Stromal cell of bone marrow (primary cell): ENCODE results near the gene TBX4.
"Not testable (repeated sequence)": the region's sequence is repeated elsewhere in the genome, so short reads cannot be mapped to it uniquely, and the experiment has no call there.

ENCODE experiments used
- DNase-seq: peaks from one replicate; pipeline ENCODE4 v3.0.0-alpha.2; 2012; ENCODE audit warnings: low read depth

The TBX4 gene

DNA sequence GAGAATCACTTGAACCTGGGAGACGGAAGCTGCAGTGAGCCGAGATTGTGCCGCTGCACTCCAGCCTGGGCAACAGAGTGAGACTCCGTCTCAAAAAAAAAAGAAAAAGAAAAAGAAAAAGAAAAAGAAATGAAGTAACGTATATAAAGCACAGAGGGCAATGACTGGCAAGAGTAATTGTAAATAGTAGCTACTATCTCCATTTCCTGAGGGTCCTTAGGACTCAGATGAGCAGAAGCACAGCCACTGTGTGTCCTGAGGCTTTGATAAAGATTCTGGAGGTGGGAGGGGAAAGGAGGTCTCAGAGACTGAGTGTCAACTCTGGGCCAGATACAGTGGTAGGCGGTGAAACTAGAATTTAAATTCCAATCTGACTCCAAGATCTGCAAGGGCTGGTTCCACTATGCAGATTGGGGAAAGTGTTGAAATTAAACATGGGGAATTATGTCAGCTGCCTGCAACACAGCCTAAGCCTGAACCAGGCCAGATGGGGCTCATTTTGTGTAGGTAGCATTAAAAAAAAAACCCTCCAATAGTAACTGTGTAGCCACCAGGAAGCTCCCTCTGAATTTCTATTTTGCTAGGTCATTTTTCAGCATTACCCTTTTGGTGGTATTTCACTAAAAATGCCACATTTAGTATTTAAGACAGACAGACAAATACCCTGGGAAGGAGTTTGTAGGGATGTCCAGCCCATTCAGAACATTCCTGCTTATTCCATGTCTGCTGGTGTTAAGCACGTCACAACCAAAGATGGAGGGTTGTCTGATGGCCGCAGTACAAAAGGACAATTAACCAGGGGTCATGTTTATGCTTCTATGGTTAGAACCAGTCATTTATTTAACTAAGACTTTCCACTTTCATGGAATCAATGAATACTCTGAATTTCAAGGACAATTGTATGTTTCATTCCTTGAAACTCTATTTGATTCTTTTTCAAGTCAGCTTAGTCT, 46.1 kb downstream of the TBX4 start:
- DNase-seq: no peak

DNA sequence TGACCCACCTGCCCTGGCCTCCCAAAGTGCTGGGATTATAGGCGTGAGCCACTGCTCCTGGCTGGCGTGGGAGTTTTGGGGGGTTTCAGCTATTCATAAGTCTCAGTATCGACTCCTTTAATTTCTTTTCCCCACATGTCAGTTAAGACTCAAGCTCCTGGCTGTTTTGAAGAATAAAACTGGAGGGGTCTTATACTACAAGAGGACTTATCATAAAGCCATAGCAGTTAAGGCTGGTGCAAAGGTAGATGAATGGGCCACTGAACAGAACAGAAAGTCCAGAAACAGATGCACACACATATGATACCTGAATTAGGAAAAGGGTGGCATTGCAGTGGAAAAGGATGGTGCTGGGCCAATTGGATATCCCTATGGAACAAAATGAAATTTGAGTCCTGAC, 47.4 kb downstream of the TBX4 start:
- DNase-seq: no peak

DNA sequence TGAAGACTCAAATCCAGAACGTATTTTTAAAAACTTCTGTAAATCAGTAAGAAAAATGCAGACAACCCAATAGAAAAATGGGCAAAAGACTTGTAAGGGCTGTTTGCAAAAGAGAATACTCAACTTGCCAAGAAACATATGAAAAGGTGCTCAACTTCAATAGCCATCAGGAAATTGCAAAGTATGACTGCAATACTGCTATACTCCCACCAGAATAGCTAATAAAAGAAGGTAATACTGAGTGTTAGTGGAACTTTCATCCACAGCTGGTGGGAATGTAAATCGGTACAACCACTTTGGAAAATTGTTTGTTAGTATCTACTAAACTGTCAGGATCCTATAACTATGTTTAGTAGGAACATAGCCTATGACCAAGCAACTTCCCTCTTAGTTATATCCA, 48.1 kb downstream of the TBX4 start:
- DNase-seq: no peak

DNA sequence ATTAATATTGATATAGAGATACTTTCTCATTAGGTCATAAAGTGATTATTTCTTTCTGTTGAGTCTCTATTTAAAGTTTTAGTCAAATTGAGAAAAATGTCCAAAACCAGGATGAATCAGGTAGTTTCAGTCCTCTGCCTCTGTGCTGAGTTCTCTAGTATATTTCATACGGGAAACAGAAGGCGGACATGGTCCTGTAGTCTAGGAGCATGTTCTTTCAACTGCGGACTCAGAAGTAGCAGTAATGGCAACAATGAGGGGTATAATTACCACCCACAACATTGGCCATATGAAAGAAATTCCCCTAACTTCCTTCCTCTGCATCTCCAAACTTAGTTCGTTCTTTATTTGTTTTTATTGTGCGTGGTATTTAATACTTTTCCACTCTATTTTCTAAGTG, 50.1 kb downstream of the TBX4 start:
- DNase-seq: no peak

DNA sequence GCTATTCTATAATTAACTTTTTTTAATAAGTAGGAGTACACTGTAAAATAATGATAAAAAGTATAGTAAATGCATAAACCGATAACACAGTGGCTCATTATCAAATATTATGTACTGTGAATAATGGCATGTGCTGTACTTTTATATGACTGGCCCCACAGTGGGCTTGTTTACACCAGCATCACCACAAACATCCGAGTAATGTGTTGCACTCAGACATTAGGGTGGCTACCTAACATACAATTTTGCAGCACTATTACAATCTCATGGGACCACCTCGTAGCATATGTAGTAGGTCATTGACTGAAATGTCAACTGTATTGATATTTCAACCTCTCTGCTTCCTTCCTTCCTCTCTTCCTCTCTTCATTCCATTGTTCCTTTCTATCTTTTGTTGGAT, 51.7 kb downstream of the TBX4 start:
- no peak for DNase-seq

DNA sequence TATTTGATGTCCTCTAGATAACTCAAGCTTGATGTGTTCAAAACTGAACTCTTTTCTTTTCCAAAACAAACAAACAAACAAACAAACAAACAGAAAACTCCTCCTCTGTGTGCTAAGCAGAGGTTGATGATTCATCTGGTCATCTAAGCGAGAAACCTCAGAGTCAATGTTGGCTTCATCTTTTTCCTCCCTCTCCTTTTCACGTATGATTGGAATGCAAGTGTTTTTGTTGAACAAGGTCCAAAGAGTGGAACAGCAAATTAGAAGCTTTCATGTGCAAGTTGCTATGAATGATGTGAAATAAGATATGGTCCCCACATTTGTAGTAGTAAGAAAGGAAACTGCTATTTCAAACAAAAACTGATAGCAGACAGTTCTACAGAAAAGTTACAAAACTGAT, 52.5 kb downstream of the TBX4 start:
- peak; percentile 67 for DNase-seq

DNA sequence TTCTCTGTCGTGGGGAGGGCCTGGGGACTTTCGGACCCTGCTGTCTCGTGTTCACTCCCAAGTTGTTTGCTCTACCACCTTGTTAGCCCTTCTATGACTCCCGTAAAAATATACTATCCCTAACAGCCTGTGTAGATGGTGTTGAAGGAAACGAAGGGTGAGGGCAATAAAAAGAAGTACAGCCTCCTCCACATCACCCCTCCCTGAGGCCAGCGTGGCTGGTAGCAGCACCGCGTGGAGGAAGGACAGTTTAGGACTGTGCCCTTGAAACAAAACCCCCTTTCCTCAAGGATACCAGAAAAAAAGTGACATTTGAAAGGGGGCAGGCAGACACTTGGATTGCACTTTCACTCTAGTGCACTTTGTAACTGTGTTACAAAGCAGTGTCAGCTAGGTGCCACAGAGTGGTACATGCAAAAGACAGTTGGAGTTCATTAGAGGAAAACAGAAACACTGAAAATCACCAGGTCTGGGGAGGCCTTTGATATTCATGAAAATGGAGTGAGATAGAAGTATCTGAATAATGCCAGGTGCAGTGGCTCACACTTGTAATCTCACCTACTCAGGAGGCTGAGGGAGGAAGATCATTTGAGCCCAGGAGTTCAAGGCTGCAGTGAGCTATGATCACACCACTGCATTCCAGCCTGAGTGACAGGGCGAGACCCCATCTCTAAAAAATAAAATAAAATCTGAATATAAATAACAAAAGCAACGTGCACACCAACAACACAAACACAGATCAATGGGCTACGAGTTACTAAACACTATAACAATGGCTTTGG, 53.8 kb downstream of the TBX4 start:
- DNase-seq: no peak

DNA sequence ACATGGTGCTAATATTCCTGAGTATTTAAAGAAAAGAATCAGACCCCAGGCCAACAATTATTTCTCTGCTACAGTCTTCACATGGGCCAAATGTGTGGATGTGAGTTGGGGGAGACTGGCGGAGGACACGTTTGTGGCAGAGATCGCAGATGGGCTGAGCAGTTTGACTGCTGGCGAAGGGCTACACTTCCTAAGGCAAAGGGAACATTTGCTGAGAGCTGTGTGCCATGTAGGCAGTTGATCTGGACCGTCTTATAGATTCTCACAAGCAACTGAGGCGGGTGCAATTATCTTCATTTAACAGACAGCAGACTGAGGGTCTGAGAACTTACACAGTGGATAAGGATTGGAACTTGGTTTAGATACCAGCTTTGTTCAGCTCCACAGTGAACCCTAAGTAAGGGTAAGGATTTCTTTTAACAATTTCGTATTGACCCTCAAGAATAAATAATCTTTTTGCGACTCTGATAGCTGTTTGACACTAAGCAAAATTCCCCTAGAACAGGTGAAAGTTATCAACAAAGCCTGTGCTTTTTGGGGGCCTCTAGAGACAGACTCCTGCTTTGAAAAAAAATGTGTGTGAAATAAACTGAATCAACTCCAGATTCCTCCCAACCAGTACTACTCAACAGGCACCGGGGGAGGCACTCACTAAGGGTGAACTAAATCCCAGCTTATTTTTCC, 55.3 kb downstream of the TBX4 start:
- DNase-seq: no peak

DNA sequence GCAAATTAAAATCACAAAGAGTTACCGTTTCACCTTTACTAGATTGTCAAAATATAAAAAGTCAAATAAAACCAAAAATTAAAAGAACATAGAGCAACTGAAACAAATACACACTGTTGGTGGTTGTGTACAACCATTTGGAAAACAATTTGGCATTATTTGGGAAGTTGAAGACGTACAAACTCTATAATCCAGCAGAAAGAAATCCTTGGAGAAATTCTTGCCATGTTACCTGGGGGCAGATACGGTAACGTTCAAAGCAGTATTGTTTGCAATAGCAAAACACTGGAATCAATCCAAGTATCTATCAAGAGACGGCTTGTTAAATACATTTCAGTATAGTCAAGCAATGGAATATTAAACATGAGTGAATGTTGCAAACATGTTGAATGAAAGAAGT, 56.7 kb downstream of the TBX4 start:
- no peak for DNase-seq

DNA sequence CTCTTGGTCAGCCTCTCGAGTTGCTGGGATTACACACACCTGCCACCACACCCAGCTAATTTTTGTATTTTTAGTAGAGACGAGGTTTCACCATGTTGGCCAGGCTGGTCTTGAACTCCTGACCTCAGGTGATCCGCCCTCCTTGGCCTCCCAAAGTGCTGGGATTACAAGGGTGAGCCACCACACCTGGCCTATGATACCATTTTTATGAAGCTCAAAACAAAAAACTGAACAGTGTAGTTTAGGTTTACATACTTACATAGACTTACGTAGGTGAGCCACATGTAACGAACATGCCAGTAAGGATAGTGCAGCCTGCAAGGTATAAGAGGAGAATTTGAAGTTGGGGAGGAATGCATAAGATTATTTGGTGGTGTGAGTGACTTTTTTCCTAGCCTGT, 57.2 kb downstream of the TBX4 start:
- DNase-seq: not testable (repeated sequence)

DNA sequence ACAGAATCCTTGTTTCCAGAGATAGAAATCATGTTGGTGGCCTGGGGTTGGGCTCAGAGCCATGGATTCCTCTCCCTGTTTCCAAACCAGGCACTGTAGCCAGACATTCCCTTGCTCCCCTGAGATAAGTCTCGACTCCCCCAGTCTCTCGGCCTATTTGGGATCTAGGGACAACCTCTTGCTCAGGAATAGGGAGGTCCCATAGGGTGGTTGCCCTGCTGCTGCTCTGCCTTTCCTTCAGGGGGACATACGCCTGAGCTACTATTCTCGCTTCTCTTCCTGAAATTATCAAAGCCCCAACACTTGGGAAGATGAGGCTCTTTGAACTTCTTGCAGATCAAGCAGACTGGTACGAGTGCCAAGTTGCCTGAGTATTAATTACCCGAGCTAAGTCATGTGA, 58.0 kb downstream of the TBX4 start:
- no peak for DNase-seq

DNA sequence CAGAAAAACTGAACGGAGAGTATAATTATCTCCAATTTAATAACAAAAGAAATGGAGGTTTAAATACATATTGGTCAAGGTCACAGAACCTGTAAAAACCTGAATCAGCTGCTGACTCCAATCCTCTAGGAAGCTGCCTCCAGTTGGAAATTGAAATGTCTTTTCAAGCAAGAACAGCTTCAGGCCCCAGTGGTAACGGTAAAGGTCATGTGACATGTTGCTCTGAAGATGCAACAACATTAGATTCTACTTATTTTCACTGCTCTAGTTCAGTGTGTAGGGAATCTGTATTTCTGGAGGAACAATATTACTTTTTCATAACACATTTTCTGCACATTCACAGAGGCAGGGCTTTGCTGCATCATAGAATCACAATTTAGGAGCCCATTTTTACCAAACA, 58.8 kb downstream of the TBX4 start:
- no peak for DNase-seq

DNA sequence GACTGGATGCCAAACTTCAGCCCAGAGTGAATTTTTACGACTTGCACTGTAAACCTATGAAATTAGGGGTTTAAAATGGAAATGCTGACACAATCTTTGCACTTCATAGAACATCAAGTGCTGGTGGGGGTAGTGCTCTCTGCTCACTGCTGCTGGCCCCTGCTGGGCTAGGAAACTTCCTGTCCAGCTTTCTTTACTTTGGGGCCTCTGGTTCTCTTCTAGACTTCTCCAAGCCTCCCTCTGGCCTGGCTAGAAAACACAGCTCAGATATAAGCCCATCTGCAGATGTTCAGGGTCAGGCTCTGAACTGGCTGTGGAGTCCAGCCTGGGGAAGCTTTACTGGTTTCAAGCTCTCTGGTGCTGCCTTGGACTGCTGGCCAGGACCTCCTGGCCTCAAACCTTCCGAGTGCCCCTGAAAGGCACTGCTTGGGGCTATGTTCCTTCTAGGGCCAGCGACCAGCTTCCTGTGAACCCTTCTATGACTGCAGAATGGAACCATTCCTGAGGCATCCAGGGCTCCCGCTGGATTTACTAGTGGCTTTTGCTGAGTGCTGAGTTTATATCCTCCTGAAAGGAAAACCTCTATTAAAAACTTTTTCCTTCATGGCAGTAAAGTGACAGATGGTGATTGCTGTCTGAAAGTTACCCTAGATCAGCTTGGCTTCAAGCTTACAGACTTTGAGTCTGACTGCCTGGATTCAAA, 59.4 kb downstream of the TBX4 start:
- no peak for DNase-seq

DNA sequence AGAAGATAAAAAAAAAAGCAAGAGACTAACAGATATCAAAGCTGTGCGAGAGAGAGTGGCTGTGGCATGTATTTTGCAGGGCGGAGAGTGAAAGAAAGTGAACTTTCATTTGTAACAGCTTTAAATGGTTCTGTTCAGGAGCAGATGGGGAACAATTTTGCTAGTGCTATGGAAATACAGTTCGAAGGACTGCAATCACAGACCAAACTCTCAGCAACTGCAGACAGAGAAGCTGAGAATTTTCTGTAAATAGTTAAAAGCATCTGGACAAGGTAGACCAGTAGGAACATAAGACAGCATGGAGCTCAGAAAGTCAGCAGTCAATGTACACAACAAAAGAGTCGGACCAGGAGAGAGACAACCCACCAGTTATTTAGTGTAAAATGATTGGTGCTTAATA, 62.3 kb downstream of the TBX4 start:
- no peak for DNase-seq

DNA sequence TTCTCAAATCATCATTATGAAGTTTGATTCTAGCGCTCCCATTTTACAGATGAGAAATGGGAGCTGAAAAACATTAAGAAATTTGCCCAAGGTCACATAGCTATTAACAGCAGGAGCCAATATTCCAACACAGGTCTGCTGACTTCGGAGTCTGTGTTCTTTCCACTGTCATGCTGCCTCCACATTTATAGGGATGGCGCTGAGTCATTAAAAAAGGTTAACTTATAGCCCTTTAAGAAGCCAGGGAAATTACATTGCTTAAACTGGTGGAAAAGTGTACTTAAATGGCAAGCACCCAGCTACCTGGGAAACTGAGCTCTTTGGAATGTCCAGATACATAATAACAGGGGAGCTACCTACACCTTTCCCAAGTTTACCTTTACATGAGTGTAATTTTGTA, 65.0 kb downstream of the TBX4 start:
- DNase-seq: no peak

DNA sequence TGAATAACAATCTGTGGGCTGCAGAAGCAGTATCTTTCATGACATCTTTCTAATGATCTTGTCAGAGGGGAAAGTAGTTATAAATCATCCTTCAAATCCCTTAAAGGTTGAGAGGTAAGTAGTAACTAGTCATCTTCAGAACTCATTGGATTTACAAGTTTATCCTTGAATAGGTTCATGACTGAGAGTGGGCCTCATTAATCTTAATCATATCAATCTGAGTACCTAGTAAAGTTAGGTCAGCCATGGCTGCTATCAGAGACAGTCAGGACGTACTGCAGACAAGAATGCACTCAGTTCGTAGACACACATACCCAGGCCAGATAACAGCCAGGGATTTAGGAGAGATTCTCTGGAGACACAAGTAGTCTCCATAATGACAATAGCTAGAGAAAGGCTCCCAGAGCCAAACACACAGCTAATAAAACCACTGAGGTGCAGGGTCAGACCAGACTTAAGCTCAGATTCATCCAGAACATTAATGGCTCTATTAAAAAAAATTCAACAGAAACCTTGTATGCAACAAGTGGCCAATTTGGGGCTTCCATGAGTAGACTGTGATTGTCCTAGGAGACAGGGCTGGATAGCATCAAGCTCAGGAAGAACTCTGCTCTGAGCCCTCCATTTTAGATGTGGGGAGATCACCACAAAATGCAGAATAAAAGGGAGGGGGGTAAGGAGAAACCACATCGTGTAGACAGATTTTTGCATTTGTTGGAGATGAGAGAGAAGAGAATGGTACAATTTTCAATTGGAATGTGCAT, 65.8 kb downstream of the TBX4 start:
- no peak for DNase-seq

DNA sequence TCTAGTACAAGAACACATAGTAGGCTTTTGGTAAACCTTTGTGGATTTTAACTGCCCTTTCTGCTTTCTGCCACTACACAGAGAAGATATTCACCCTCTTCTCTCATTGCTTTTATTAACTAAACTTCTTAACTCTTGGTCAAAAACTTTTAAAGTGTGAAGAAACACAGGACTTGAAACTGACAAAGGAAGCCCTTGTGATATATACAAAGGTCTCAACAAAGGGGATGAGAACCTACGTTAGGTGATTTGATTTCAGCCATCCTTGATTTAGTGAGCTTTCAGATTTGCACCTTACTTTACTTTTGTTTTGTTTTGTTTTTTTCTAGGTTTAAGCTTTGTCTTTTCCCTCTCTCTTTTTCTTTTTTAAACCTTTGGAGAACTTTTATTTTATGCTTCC, 66.9 kb downstream of the TBX4 start:
- no peak for DNase-seq

DNA sequence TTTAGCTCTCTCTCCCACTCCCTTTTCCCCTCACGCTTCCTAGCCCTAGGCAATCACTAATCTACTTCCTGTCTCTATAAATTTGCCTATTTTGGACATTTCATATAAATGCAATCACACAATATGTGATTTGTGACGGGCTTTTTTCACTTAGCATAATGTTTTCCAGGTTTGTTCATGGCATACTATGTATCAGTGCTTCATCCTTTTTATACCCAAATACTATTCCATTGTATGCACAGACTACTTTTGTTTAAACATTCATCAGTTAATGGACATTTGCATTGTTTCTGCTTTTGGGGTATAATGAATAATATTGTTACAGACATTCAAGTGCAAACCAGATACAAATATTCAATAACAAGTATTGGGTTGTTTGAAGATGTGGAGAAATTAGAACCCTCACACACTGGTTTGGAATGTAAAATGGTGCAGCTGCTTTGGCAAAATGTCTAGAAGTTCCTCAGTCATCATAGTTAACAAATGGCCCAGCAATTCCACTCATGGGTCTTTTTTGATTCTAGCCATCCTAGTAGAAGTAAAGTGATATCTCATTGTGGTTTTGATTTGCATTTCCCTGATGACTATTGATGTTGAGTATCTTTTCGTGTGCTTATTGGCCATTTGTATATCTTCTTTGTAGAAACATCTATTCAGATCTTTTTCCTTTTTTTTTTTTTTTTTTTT, 67.7 kb downstream of the TBX4 start:
- DNase-seq: no peak

DNA sequence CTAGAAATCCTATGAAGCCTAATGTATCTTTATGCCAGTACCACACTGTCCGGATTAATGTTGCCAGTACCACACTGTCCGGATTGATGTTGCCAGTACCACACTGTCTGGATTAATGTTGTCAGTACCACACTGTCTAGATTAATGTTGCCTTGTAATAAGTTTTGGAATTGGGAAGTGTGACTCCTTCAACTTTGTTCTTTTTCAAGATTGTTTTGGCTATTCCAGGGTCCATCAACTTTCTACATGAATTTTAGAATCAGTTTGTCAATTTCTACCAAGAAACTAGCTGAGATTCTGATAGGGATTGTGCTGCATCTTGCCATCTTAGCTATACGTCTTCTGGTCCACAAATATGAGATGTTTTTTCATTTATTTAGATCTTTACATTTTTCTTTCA, 68.7 kb downstream of the TBX4 start:
- DNase-seq: no peak

DNA sequence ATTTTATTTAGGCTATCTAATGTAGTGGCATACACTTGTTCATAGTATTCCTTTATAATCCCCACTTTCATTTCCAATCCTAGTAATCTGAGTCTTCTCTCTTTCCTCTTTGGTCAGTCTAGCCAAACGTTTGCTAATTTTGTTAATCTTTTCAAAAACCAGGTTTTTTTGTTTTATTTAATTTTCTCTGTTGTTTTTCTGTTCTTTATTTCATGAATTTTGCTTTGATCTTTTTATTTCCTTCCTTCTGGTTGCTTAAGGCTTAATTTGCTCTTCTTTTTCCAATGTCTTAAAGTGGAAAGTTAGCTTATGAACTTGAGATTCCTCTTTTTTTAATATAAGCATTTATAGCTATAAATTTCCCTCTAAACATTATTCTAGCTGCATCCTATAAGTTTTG, 69.9 kb downstream of the TBX4 start:
- DNase-seq: no peak

DNA sequence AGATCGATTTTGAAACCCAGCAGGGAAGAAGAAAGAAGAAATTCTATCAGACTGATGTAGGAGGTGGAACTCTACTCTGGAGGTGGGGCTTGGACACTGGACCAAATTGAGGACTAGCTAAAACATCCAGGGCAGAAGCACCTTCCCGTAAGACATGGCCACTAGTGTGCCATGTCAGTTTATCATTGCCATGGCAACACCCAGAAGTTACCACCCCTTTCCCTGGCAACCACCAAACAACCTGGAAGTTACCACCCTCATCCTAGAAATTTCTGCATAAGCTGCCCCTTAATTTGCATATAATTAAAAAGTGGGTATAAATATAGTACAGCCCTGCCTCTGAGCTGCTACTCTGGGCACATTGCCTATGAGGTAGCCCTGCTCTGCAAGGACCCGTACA, 72.1 kb downstream of the TBX4 start:
- no peak for DNase-seq
